H1 (cell line): ENCODE data around the gene KLHL40. TPM values are rescaled to one million over a fixed set of nuclear protein-coding genes. Genes with fewer than 3 reads are reported as not detected.

ENCODE experiments used
- CTCF ChIA-PET: fragments of 300-600 bp; sonication (Branson Sonifier 250); formaldehyde crosslinking; loops from one replicate; lab custom pipeline; 2021; ENCODE audit not compliant: partially characterized antibody; lab: Charles Lee
- POLR2A ChIA-PET: fragments of 300-600 bp; sonication (Branson Sonifier 250); formaldehyde crosslinking; loops from one replicate; lab custom pipeline; 2021; ENCODE audit warnings: inconsistent platforms; ENCODE audit not compliant: partially characterized antibody; lab: Charles Lee
- DNase-seq, 2 experiments: peaks; one replicate each; pipeline versions ENCODE4 v3.0.0 to v3.0.0-alpha.2; 2010 to 2022; ENCODE audit warnings: low spot score in 2 of 2, low read depth in 1 of 2, mixed read lengths in 1 of 2
- FAIRE-seq: peaks from 2 replicates; lab custom pipeline; 2011; peaks lifted over from hg19 to GRCh38; lab: Jason Lieb, UNC
- H2AFZ ChIP-seq: 2 replicates; pipeline ENCODE4 v1.8.1; 2012; ENCODE audit warnings: low read length, inconsistent platforms
- H2AK5ac ChIP-seq: 2 replicates; pipeline ENCODE4 v1.6.1; 2013; ENCODE audit warnings: low read depth, low read length
- H2BK120ac ChIP-seq: replicated peaks from 2 replicates; pipeline ENCODE3; 2013; ENCODE audit warnings: low read depth, low read length, inconsistent platforms
- H2BK12ac ChIP-seq: 2 replicates; pipeline ENCODE4 v1.6.1; 2013; ENCODE audit warnings: low read depth, low read length
- H2BK15ac ChIP-seq: 2 replicates; pipeline ENCODE4 v1.6.1; 2013; ENCODE audit warnings: low read length
- H2BK20ac ChIP-seq: 2 replicates; pipeline ENCODE4 v1.6.1; 2013; ENCODE audit warnings: low read length
- H2BK5ac ChIP-seq: 2 replicates; pipeline ENCODE4 v1.6.1; 2013; ENCODE audit warnings: low read depth, low read length
- H3K14ac ChIP-seq: 2 replicates; pipeline ENCODE4 v1.6.1; 2013; ENCODE audit warnings: inconsistent platforms; ENCODE audit not compliant: insufficient read length
- H3K18ac ChIP-seq: 2 replicates; pipeline ENCODE4 v1.6.1; 2013; ENCODE audit warnings: low read length; ENCODE audit errors: extremely low read depth
- H3K23ac ChIP-seq: 2 replicates; pipeline ENCODE4 v1.6.1; 2013; ENCODE audit warnings: inconsistent platforms; ENCODE audit not compliant: insufficient read length
- H3K23me2 ChIP-seq: 2 replicates; pipeline ENCODE4 v1.6.1; 2013; ENCODE audit warnings: low read depth, low read length
- H3K27ac ChIP-seq: 2 replicates; pipeline ENCODE4 v1.6.1; 2011; ENCODE audit warnings: low read depth, low read length, inconsistent platforms
- H3K27me3 ChIP-seq, 4 experiments: replicated peaks in 1 of 4; 1 replicate in 1 of 4; 2 replicates in 3 of 4; pipeline versions ENCODE4 v1.6.1 to v1.8.1; 2011 to 2013; ENCODE audit warnings: low read length in 3 of 4, mild to moderate bottlenecking in 3 of 4, inconsistent platforms in 2 of 4, mixed read lengths in 2 of 4, moderate library complexity in 1 of 4; ENCODE audit not compliant: control insufficient read depth in 3 of 4, insufficient read depth in 3 of 4; ENCODE audit errors: extremely low read depth in 1 of 4
- H3K36me3 ChIP-seq, 4 experiments: 2 replicates each; pipeline versions ENCODE4 v1.6.1 to v1.8.1; 2011 to 2013; ENCODE audit warnings: mild to moderate bottlenecking in 4 of 4, low read length in 3 of 4, moderate library complexity in 2 of 4, control low read depth in 1 of 4, inconsistent platforms in 1 of 4; ENCODE audit not compliant: insufficient read depth in 4 of 4, control insufficient read depth in 2 of 4
- H3K4ac ChIP-seq: replicated peaks from 2 replicates; pipeline ENCODE3; 2013; ENCODE audit warnings: low read length, low read depth, mixed read lengths, inconsistent platforms; ENCODE audit not compliant: insufficient read length
- H3K4me1 ChIP-seq, 4 experiments: replicated peaks in 1 of 4; 1 replicate in 1 of 4; 2 replicates in 3 of 4; pipeline versions ENCODE4 v1.6.1 to v1.8.1; 2011 to 2013; ENCODE audit warnings: low read length in 3 of 4, inconsistent platforms in 2 of 4, mixed read lengths in 1 of 4; ENCODE audit not compliant: insufficient read depth in 4 of 4, control insufficient read depth in 3 of 4
- H3K4me2 ChIP-seq, 2 experiments: 2 replicates each; pipeline versions ENCODE4 v1.6.1 to v1.8.1; 2011 to 2013; ENCODE audit warnings: low read depth in 2 of 2, low read length in 2 of 2, control low read depth in 1 of 2, inconsistent platforms in 1 of 2, mild to moderate bottlenecking in 1 of 2; ENCODE audit not compliant: insufficient read depth in 1 of 2
- H3K4me3 ChIP-seq, 4 experiments: fragments of 200-600, 300-600 bp in 1 of 4; sonication (generic), shearing (Covaris generic), sonication (Bioruptor Twin) in 1 of 4; 2 replicates each; pipeline versions ENCODE4 v1.5.1 to v1.8.1; 2011 to 2016; ENCODE audit warnings: low read length in 4 of 4, low read depth in 3 of 4, control low read depth in 2 of 4, inconsistent platforms in 2 of 4, mild to moderate bottlenecking in 2 of 4, mixed read lengths in 1 of 4, moderate library complexity in 1 of 4; ENCODE audit not compliant: insufficient read depth in 2 of 4; ENCODE audit errors: extremely low read depth in 1 of 4
- H3K56ac ChIP-seq: replicated peaks from 2 replicates; pipeline ENCODE3; 2013; ENCODE audit warnings: low read depth, mild to moderate bottlenecking, mixed read lengths, low read length, inconsistent platforms; ENCODE audit not compliant: insufficient read length
- H3K79me1 ChIP-seq: 2 replicates; pipeline ENCODE4 v1.6.1; 2013; ENCODE audit warnings: low read depth, low read length, control low read depth
- H3K79me2 ChIP-seq, 2 experiments: 2 replicates each; pipeline versions ENCODE4 v1.6.1 to v1.8.1; 2012 to 2013; ENCODE audit warnings: low read length in 2 of 2, mild to moderate bottlenecking in 2 of 2, inconsistent platforms in 1 of 2; ENCODE audit not compliant: insufficient read depth in 2 of 2, control insufficient read depth in 1 of 2
- H3K9ac ChIP-seq, 4 experiments: replicated peaks in 1 of 4; 1 replicate in 1 of 4; 2 replicates in 3 of 4; pipeline versions ENCODE4 v1.6.1 to v1.8.1; 2011 to 2013; ENCODE audit warnings: low read depth in 3 of 4, low read length in 3 of 4, control low read depth in 2 of 4, mild to moderate bottlenecking in 2 of 4, moderate library complexity in 2 of 4, inconsistent platforms in 1 of 4; ENCODE audit errors: extremely low read depth in 1 of 4
- H3K9me3 ChIP-seq, 2 experiments: 2 replicates each; pipeline versions ENCODE4 v1.6.1 to v1.8.1; 2012 to 2013; ENCODE audit warnings: mild to moderate bottlenecking in 2 of 2, moderate library complexity in 2 of 2, control low read depth in 1 of 2, inconsistent platforms in 1 of 2, low read depth in 1 of 2, low read length in 1 of 2, mixed read lengths in 1 of 2; ENCODE audit not compliant: insufficient read depth in 2 of 2
- H4K20me1 ChIP-seq, 2 experiments: replicated peaks in 1 of 2; 2 replicates each; pipeline versions ENCODE3 to v1.8.1; 2011 to 2013; ENCODE audit warnings: inconsistent platforms in 2 of 2, low read length in 2 of 2, mild to moderate bottlenecking in 1 of 2; ENCODE audit not compliant: insufficient read depth in 2 of 2, control insufficient read depth in 1 of 2
- H4K5ac ChIP-seq: 2 replicates; pipeline ENCODE4 v1.6.1; 2013; ENCODE audit warnings: low read length, low read depth, mixed read lengths, inconsistent platforms; ENCODE audit not compliant: insufficient read length
- H4K8ac ChIP-seq: 2 replicates; pipeline ENCODE4 v1.8.0; 2013; ENCODE audit warnings: mild to moderate bottlenecking, moderate library complexity, low read length, inconsistent platforms; ENCODE audit not compliant: insufficient read depth; ENCODE audit errors: extremely low read depth
- H4K91ac ChIP-seq: replicated peaks from 2 replicates; pipeline ENCODE3; 2013; ENCODE audit warnings: low read length, mixed read lengths, inconsistent platforms; ENCODE audit not compliant: insufficient read length
- ASH2L ChIP-seq: fragments of 200-600, 300-600 bp; sonication (generic); IDR thresholded peaks from one replicate; pipeline ENCODE4 v1.7.1; 2017; ENCODE audit warnings: low read length
- FOSL1 ChIP-seq: IDR thresholded peaks from 2 replicates; pipeline ENCODE4 v1.6.1; 2011; ENCODE audit warnings: mild to moderate bottlenecking, low read depth, low read length, moderate library complexity; ENCODE audit not compliant: insufficient read depth
- PHF8 ChIP-seq: fragments of 200-600 bp; sonication (generic); conservative IDR thresholded peaks from 2 replicates; pipeline ENCODE4 v1.7.1; 2012; ENCODE audit warnings: low read depth, mild to moderate bottlenecking, inconsistent platforms, low read length, moderate library complexity
- POLR2AphosphoS5 ChIP-seq: IDR thresholded peaks from 2 replicates; pipeline ENCODE4 v1.6.1; 2011; ENCODE audit warnings: low read depth, low read length
- SRF ChIP-seq: IDR thresholded peaks from 2 replicates; pipeline ENCODE4 v1.6.1; 2011; ENCODE audit warnings: mild to moderate bottlenecking, low read depth, low read length, moderate library complexity
- TEAD4 ChIP-seq: IDR thresholded peaks from 2 replicates; pipeline ENCODE4 v1.6.1; 2012; ENCODE audit warnings: low read depth, low read length, inconsistent platforms, mixed read lengths
- USF2 ChIP-seq: IDR thresholded peaks from 2 replicates; pipeline ENCODE4 v1.6.1; 2011; ENCODE audit warnings: low read length, improper control_type of control experiment
- WGBS, 2 experiments: shearing (Covaris generic) in 1 of 2; methylation state at CpG; one replicate each; pipeline versions ENCODE4 v1.1.6 to v1.1.7; 2013 to 2015; ENCODE audit warnings: low lambda C conversion rate in 2 of 2, mixed read lengths in 2 of 2, inconsistent platforms in 1 of 2, low coverage in 1 of 2, missing lambda C conversion rate in 1 of 2; ENCODE audit not compliant: insufficient replicate concordance in 2 of 2, insufficient coverage in 1 of 2, insufficient read length in 1 of 2; ENCODE audit errors: extremely low coverage in 1 of 2, missing lambda C conversion rate in 1 of 2; 5-methylcytosine and 5-hydroxymethylcytosine counted together
- polyA plus RNA-seq, 7 experiments: library from polyadenylated mRNA; depleted of rRNA in 3 of 7; stranded (reverse) in 5 of 7; unstranded in 2 of 7; fragments of >200 nt in 5 of 7; fragments of 200-250 nt in 2 of 7; gene quantifications; 1 replicate in 5 of 7; 2 replicates in 1 of 7; 4 replicates in 1 of 7; pipeline versions ENCODE4 v1.2.1 to v1.2.3, GENCODE V29; 2011 to 2013; ENCODE audit warnings: missing spikeins in 2 of 7, mixed read lengths in 2 of 7
- total RNA-seq: library from RNA; stranded (reverse); fragmentation: NEBNext Ultra II Directional; extraction: Animal tissue kit (Norgen Biotek cat#: 25700); gene quantifications from 2 replicates; pipeline ENCODE4 v1.2.1, GENCODE V29; 2021

Gene KLHL40
- total and polyA plus RNA-seq, 2 of the 8 experiments (the other 6 are each of a cell fraction or from before 2014, with no cell fraction given) = 0.02 TPM; not detected in 1

DNA sequence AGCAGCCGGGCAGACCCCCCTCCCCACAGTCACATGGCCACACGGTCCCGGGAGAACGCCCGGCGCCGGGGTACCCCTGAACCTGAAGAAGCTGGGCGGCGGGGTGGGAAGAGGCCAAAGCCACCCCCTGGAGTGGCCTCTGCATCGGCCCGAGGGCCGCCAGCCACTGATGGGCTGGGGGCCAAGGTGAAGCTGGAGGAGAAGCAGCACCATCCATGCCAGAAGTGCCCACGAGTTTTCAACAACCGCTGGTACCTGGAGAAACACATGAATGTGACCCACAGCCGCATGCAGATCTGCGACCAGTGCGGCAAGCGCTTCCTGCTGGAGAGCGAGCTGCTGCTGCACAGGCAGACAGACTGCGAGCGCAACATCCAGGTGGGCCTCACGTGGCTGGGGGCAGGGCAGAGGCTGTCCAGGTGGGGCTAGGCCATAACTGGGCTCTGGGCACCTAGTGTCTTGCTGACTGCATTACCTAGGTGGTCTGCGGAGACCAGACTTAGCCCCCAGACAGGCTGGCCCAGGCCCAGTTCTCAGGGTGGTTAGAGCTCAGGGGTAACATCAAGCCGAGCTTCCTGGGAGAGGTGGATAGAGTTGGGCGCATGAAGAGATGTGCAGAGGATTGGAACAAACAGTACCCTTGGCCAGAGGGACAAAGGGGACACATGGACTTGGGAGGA, 25.7 kb upstream of the KLHL40 start:
- no peak overlapping the region for H2AFZ ChIP-seq
- H4K91ac ChIP-seq = peak overlapping the region; percentile 42
- H3K4me3 ChIP-seq = no peak overlapping the region
- H2AK5ac ChIP-seq = peak overlapping the region; percentile 75; the same call in 1 of the 2 replicates
- no peak overlapping the region for H4K5ac ChIP-seq
- no peak overlapping the region for H2BK15ac ChIP-seq
- H3K27me3 ChIP-seq = no peaks in the 10 kb centered on the region
- no peaks in the 10 kb centered on the region; the same call in 1 of the 2 replicates for H3K23me2 ChIP-seq
- WGBS, 2 experiments = 94% methylated on average over 24 of the region's 25 CpGs; no CpG with 5 or more reads in 1 of the 2 experiments
- H4K20me1 ChIP-seq = peaks cover 0 to 1% of the 10 kb centered on the region in 2 experiments
- FAIRE-seq (no peak), DNase-seq (peak in 1 of 2 experiments; percentile 45)
- no peak overlapping the region for H2BK20ac ChIP-seq
- H3K56ac ChIP-seq = no peak overlapping the region
- no peak overlapping the region for H3K9ac ChIP-seq
- H3K79me2 ChIP-seq = no peaks in the 10 kb centered on the region
- no peak overlapping the region for H3K4me2 ChIP-seq
- H3K9me3 ChIP-seq = no peaks in the 10 kb centered on the region
- no peak overlapping the region for H3K23ac ChIP-seq
- no peaks in the 10 kb centered on the region; a peak in 1 of 8 replicates for H3K36me3 ChIP-seq
- POLR2A ChIA-PET = interaction anchor here (1.1 to 1.4 kb wide), 4 partner anchors 8 to 11 kb away, joined by 4 to 7 read pairs (median 4); no protein-coding TSS in a partner anchor
- H3K18ac ChIP-seq = no peak overlapping the region
- H2BK12ac ChIP-seq = no peak overlapping the region
- H4K8ac ChIP-seq = peak overlapping the region; percentile 4; the same call in 1 of the 2 replicates
- no peaks in the 10 kb centered on the region for H3K79me1 ChIP-seq
- no peak overlapping the region for H3K4ac ChIP-seq
- H3K4me1 ChIP-seq = peaks cover 6 to 10% (median 7%) of the 10 kb centered on the region in 4 experiments
- no peak overlapping the region for H3K27ac ChIP-seq
- no peak overlapping the region for H3K14ac ChIP-seq
- no peak overlapping the region; the same call in none of the 2 replicates for H2BK5ac ChIP-seq
- TF ChIP-seq ASH2L (no peak), PHF8 (no peak), TEAD4 (no peak), FOSL1 (no peak), USF2 (no peak), POLR2AphosphoS5 (no peak), SRF (no peak)
- CTCF ChIA-PET = interaction anchor here (0.6 to 7.0 kb wide), 13 partner anchors 10 to 455 kb away, joined by 3 to 54 read pairs (median 7); partner anchors contain the start of gene HHATL
- no peak overlapping the region for H2BK120ac ChIP-seq
